GM18507 (cell line): ENCODE results near the gene DCAF10.
"Not testable (repeated sequence)": the region's sequence is repeated elsewhere in the genome, so short reads cannot be mapped to it uniquely, and the experiment has no call there.

Experiments
- DNase-seq: peaks from one replicate; pipeline ENCODE4 v3.0.0; 2011; ENCODE audit warnings: low read depth; ENCODE audit not compliant: insufficient read length; ENCODE audit errors: extremely low spot score
- FAIRE-seq: peaks from 2 replicates; lab custom pipeline; 2011; peaks lifted over from hg19 to GRCh38; lab: Jason Lieb, UNC

Gene DCAF10

GRCh38 chr9:37800631-37801286 is at the start of gene DCAF10:
Gene DCAF10 (plus strand): TSS chr9:37800797. CDS start chr9:37800867, 70 bp downstream.
- peak; percentile 76 for FAIRE-seq
- DNase-seq = peak; percentile 77

- FAIRE-seq = no peak
- DNase-seq = no peak
These were observed 49.4 kb upstream of the DCAF10 start for GRCh38 chr9:37751186-37751585.

GRCh38 chr9:37751704-37752103 is 48.9 kb upstream of the DCAF10 start:
- not testable (repeated sequence) for FAIRE-seq, DNase-seq

- DNase-seq, FAIRE-seq: not testable (repeated sequence)
These were observed 48.5 kb upstream of the DCAF10 start for GRCh38 chr9:37752112-37752511.

GRCh38 chr9:37752642-37753488 is 47.7 kb upstream of the DCAF10 start:
- FAIRE-seq (no peak), DNase-seq (no peak)

- DNase-seq (peak; percentile 79), FAIRE-seq (peak; percentile 82)
These were observed 47.0 kb upstream of the DCAF10 start, which contains the start of gene TRMT10B for GRCh38 chr9:37753489-37754190. Gene TRMT10B (plus strand): TSS chr9:37753805. CDS start chr9:37761932, 8,127 bp downstream.

- FAIRE-seq (no peak), DNase-seq (no peak)
These were observed 41.9 kb upstream of the DCAF10 start for GRCh38 chr9:37758747-37759146.

- no peak for FAIRE-seq
- no peak for DNase-seq
These were observed 40.0 kb upstream of the DCAF10 start for GRCh38 chr9:37760416-37761161.

- DNase-seq (no peak), FAIRE-seq (no peak)
These were observed 39.1 kb upstream of the DCAF10 start for GRCh38 chr9:37761511-37761910.

- not testable (repeated sequence) for FAIRE-seq, DNase-seq
These were observed 35.3 kb upstream of the DCAF10 start for GRCh38 chr9:37765263-37765662.

- DNase-seq (no peak), FAIRE-seq (no peak)
These were observed 31.3 kb upstream of the DCAF10 start for GRCh38 chr9:37769306-37769705.

GRCh38 chr9:37769995-37770394 is 30.6 kb upstream of the DCAF10 start:
- no peak for FAIRE-seq
- no peak for DNase-seq

- no peak for DNase-seq
- no peak for FAIRE-seq
These were observed 25.2 kb upstream of the DCAF10 start for GRCh38 chr9:37775216-37775919.

- DNase-seq (no peak), FAIRE-seq (no peak)
These were observed 24.3 kb upstream of the DCAF10 start for GRCh38 chr9:37776328-37776727.

GRCh38 chr9:37778534-37778933 is 22.1 kb upstream of the DCAF10 start:
- DNase-seq = no peak
- FAIRE-seq = no peak

- no peak for FAIRE-seq
- no peak for DNase-seq
These were observed 16.3 kb upstream of the DCAF10 start for GRCh38 chr9:37784291-37784615.

- DNase-seq = peak; percentile 67
- peak; percentile 97 for FAIRE-seq
These were observed 15.7 kb upstream of the DCAF10 start, which contains the start of gene EXOSC3 for GRCh38 chr9:37784616-37785483. Gene EXOSC3 (minus strand): TSS chr9:37785064. CDS start chr9:37785044, 20 bp downstream.

- FAIRE-seq (no peak), DNase-seq (no peak)
These were observed 13.5 kb upstream of the DCAF10 start for GRCh38 chr9:37787059-37787458.
